Astrocyte of the spinal cord (primary cell): ENCODE measurements around the gene RBM33.
A peak's percentile ranks its signal among the peaks of the same experiment; 100 is the strongest.

Experiments
- DNase-seq: peaks from one replicate; pipeline ENCODE4 v3.0.0; 2011; ENCODE audit warnings: low read depth, low spot score
- H3K4me3 ChIP-seq: 2 replicates; pipeline ENCODE4 v1.5.1; 2011; ENCODE audit warnings: low read depth, mild to moderate bottlenecking, low read length, moderate library complexity
- in situ Hi-C: cut with HindIII; loops from 2 replicates; pipeline ENCODE4 v1.10.0; 2017; ENCODE audit warnings: low sequenced_read_pairs
- TF ChIP-seq, protein P1 (sequence below): IDR thresholded peaks from 2 replicates; pipeline ENCODE4 v1.5.1; 2012; ENCODE audit warnings: low read depth, mild to moderate bottlenecking, low read length, inconsistent platforms

Gene RBM33

DNA sequence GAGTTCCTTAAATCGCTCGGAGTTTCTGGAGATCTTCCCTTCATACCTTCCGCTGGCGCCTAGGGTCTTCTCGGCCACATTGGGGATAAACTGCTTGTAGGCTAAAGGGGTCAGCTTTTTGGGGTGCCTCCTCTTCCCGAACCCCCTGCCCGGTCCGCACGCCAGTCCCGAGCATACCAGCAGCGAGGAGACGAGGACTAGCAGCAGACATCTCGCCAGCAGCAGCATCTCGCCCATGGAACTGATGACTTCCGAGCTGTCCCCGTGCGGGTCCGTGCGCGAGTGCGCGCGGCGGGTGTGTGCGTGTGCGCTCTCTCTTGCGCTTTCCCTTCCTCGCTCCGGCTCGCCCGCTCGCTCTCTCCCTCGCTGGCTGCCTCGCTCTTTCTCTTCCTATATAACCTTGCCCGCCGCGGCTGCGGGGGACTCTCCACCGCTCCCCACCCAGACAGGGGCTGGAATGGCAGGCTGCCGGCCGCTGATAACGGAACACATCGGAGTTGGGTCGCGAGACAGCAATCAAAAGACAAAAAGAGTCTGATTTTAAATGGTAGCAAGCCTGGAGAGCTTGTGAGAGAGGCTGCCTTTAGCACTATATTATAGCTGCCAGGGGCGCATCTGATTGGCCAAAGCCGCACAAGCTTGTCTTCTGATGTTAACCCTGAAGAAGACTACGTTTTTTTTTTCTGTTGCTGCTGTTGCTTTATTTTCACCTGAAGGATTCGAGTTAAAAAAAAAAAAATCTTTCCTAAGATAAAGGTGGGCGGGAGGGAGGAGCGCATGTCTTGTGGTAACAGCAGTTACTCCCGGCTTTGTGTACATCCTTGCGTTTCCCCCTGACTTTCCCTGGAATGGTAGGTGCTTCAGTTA, 167.7 kb downstream of the RBM33 start, which contains the start of gene SHH:
Gene SHH (minus strand): TSS at position 569 of the 867 bp plus-strand sequence. CDS start 341 bp downstream, at position 228.
- DNase-seq = peak; percentile 34
- TF ChIP-seq, protein P1, sequence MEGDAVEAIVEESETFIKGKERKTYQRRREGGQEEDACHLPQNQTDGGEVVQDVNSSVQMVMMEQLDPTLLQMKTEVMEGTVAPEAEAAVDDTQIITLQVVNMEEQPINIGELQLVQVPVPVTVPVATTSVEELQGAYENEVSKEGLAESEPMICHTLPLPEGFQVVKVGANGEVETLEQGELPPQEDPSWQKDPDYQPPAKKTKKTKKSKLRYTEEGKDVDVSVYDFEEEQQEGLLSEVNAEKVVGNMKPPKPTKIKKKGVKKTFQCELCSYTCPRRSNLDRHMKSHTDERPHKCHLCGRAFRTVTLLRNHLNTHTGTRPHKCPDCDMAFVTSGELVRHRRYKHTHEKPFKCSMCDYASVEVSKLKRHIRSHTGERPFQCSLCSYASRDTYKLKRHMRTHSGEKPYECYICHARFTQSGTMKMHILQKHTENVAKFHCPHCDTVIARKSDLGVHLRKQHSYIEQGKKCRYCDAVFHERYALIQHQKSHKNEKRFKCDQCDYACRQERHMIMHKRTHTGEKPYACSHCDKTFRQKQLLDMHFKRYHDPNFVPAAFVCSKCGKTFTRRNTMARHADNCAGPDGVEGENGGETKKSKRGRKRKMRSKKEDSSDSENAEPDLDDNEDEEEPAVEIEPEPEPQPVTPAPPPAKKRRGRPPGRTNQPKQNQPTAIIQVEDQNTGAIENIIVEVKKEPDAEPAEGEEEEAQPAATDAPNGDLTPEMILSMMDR = no peak
- H3K4me3 ChIP-seq = peak within 1 kb of the TSS; percentile 20
- in situ Hi-C loops = no loop called here

DNA sequence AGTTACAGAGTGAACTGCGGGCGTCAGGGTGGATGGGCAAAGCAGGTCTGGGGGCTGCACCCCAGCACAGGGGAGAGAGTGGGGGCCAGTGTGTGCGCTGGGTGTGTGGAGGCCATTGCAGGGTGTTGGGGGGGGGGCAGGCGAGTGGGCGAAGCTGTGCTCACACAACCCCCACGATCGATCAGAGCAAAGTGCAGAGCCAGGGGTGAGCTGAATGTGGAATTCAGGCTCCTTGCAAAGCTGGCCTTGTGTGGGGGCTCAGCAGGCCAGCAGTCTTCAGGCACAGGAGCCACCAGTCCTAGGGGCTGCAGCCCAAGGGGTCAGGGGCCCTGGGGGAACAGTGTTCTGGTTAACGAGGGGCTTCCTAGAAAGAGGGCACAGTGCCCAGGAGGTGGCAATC, 168.7 kb downstream of the RBM33 start:
- in situ Hi-C loops = no loop called here
- TF ChIP-seq, protein P1 = no peak
- no peak for DNase-seq
- H3K4me3 ChIP-seq = no peak overlapping the region

DNA sequence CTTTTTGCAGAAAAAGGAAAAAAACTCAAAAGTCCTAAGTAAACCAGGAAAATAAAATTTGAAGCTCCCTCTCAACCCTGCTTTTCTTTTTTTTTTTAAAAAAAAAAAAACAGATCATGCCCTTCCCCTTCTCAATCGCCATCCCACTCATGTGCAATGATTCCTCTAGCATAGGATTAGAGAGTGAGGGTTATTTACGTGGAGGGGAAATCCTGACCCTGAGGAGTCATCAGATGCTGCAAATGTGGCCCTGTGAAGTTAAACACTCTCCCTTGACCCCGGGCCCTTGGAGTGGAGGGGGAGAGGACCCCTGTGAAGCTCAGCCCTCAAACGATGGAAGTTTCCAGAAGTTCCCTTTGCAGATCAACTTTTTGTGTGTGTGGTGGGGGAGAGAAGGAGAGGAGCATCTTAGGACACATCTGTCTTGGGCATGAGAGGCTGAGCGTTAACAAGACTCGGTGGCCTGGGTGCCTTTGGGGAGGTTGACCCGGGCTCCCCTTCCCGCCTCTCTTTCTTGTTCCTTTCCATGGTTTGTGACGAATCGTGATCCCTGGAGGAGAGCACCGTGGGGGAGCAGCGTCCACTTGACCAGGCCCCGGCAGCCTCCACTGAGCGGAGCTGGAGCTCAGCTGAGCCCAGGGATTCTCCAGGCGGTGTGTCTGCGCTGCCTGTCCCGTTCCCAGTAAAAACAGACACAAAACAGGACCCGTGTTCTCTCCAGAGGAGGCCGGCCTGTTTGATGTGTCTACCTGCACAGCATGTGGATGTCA, 169.3 kb downstream of the RBM33 start:
- TF ChIP-seq, protein P1 = no peak
- DNase-seq = no peak
- in situ Hi-C loops = no loop called here
- no peak overlapping the region for H3K4me3 ChIP-seq

DNA sequence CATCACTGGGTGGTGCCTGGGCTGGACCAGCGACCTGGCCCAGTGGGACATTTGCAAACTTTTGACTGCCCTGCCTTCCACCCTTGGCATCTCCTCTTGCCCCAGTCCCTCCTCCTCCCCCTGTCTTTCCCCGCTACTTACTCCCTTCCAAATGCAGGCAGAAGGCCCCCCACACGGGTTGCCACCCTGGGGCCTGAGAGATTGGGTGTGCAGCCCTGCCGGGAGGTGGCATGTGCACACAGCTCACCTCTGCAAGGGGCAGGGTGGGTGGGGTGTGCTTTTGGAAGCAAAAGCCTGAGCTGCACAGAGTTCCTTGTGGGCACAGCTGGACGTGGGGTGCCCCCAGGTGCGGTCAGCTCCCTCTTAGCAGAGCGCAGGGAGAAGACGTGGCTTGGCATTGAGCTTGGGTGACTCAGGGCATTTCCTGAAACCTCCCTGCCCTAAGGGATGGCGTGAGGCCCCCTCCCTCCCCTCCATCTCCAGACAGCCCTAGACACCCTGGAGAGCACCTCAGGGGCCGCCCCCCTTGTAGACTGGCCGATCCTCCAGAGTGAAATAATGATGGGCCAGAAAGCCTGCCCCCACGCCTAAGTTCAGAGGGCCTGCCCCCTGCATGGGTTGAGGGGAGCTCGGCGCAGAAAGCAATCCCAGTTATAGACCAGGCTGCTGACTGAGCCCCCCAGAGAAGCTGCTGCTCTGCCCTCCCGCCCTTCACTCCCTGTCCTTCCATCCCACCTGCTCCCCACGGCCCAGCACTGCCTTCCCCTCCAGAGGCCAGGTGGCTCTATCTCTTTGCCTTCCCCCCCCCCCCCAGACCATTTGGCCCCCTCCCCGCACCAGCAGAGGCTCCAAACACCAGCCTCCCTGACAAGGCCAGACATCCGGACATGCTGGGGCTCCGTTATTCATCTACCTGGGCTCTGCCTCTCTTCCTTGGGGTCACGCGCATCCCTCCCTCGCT, 170.1 kb downstream of the RBM33 start:
- no peak overlapping the region for H3K4me3 ChIP-seq
- TF ChIP-seq, protein P1 = no peak
- in situ Hi-C loops = no loop called here
- DNase-seq = no peak

DNA sequence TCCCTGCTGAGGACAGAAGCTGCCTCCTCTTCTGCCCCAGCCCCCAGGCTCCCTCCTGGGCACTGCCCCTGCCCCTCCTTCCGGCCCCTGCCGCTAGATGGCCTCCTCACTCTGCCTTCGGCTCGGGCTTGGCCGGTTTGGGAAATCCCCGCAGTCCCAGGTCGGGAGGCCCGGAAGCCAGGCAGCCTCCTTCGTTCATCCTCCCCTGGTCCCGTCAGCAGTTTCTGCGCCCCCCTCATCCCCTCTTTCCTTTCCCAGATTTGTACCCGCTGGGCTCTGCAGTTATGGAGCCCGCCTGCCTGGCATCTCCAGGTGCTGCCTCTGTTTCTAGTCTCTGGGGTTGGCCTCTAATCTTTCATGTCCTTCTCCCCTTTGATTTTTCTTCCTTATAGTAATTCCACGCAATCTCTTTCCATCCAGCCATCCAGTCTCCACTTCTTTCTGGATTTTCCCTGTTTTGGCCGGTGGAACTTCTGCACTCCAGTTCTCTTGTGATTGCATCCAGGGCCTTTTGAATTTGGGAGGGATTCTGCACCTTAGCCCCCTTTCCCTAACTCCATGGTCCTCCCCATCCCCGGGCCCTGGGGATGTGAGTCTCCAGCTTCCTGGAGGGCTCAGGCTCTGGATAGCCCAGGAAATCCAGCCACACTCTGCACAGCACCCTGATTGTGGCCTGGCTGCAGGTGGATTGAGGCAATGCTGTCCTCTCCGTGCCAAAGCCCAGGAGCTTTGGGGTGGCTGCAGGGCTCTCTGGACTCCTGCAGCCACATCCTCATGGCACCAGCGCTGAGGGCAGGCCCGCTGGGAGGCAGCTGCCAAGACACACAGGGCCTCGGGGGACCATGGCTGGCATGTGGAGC, 171.1 kb downstream of the RBM33 start:
- TF ChIP-seq, protein P1 = peak; percentile 93
- in situ Hi-C loops = no loop called here
- H3K4me3 ChIP-seq = no peak overlapping the region
- DNase-seq = peak; percentile 33
